Right lobe of liver (tissue), 6 donors: ENCODE measurements around the gene GRIN3A. TPM values are rescaled to one million over a fixed set of nuclear protein-coding genes. Genes with fewer than 3 reads are reported as not detected.
"Not testable (repeated sequence)": the region's sequence is repeated elsewhere in the genome, so short reads cannot be mapped to it uniquely, and the experiment has no call there.

Experiments used
- ATAC-seq, 4 donors: fragments of 200-7000 bp; cut with Tn5 transposase; one replicate each; pipeline ENCODE4 v1.9.1; 2020; ENCODE audit warnings: mild to moderate bottlenecking in 4 of 4, moderate library complexity in 4 of 4
- DNase-seq, 3 donors: peaks; one replicate each; pipeline ENCODE4 v3.0.0-alpha.2; 2020
- H3K27ac ChIP-seq, 3 donors: fragments of 200-600 bp; one replicate each; pipeline ENCODE4 v1.8.0; 2022
- H3K27me3 ChIP-seq, 2 donors: fragments of 200-600 bp; one replicate each; pipeline ENCODE4 v1.8.0; 2022
- H3K36me3 ChIP-seq, 4 donors: fragments of 200-600 bp; sonication (generic) in 1 of 4; one replicate each; pipeline versions ENCODE4 v1.5.1 to v1.8.0; 2017 to 2022; ENCODE audit warnings: control low read depth in 1 of 4
- H3K4me1 ChIP-seq, 4 donors: fragments of 200-600 bp; sonication (generic) in 1 of 4; one replicate each; pipeline versions ENCODE4 v1.5.1 to v1.8.0; 2017 to 2022; ENCODE audit warnings: control low read depth in 1 of 4
- H3K4me3 ChIP-seq, 3 donors: fragments of 200-600 bp; one replicate each; pipeline ENCODE4 v1.8.0; 2022
- H3K9me3 ChIP-seq, 4 donors: fragments of 200-600 bp; sonication (generic) in 1 of 4; one replicate each; pipeline versions ENCODE4 v1.5.1 to v1.8.0; 2017 to 2022; ENCODE audit warnings: control low read depth in 1 of 4
- POLR2A ChIP-seq: fragments of 450-650 bp; IDR thresholded peaks from one replicate; pipeline ENCODE4 v1.6.1; 2017; ENCODE audit warnings: antibody characterized with exemption, mild to moderate bottlenecking
- WGBS: methylation state at CpG from one replicate; pipeline ENCODE4 v1.1.6; 2018; ENCODE audit warnings: low coverage, low lambda C conversion rate; ENCODE audit not compliant: insufficient coverage; ENCODE audit errors: missing lambda C conversion rate; 5-methylcytosine and 5-hydroxymethylcytosine counted together
- intact Hi-C, 2 donors: fragments of 100-400 bp; cut with DNase I; formaldehyde crosslinking; loops; one replicate each; pipeline versions ENCODE4 v1.11.2 to v1.14.1; 2022
- total RNA-seq, 6 experiments: library from RNA; depleted of rRNA in 2 of 6; stranded (reverse); fragments of >200 nt in 2 of 6; fragmentation: NEBNext Ultra II Directional in 3 of 6; extraction: Animal tissue kit (Norgen Biotek cat#: 25700) in 3 of 6; gene quantifications; one replicate each; pipeline versions ENCODE4 v1.1.0 to v1.2.4, GENCODE V29; 2016 to 2023
- TF ChIP-seq, protein P1 (sequence below), 4 donors: fragments of 200-600 bp in 3 of 4; fragments of 450-650 bp in 1 of 4; IDR thresholded peaks; one replicate each; pipeline versions ENCODE4 v1.5.1 to v1.8.0; 2016 to 2022; ENCODE audit warnings: antibody characterized with exemption in 4 of 4, mild to moderate bottlenecking in 2 of 4
- donor health status: DM: no; HTN: yes; CAD: no.
- donor health status: DM: no; HTN: no; CAD: no.
- donor health status: DM: no; HTN: no; CAD: no.
- donor health status: DM: no; HTN: yes; CAD: no.
- donor health status: DM: no; HTN: yes; CAD: no.

GRIN3A gene
- total RNA-seq, 6 experiments from 2014 or later, result 0.05 to 0.44 (median 0.09) TPM; not detected in 1

DNA sequence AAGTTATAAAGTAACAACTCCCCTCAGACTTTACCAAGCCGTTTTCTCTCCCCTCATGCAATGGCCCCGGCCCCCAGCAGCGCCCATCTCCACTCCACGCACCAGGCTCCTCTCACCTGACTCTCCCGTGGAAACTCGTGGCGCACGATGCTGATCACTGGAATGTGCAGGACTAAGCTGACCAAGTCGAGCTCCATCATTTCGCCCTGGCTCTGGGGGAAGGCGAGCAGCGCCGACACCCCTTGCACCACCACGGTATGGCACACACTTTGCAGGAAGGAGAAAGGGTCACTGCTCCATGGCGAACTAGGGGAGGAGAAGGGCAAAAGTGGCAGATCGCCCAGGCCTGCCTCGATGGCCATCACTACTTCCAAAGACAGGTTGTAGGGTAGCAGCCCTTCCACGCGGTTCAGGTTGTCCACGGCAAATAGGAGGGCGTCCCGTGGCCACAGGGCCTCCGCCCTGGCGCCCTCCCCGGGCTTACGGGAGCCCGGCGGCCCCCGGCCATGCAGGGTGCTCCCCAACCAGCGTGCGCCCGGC, 1.2 kb downstream of the GRIN3A start:
- ATAC-seq (no peak), DNase-seq (peak in 1 of 3 donors; percentile 14)
- H3K27me3 ChIP-seq, result no peaks in the 10 kb centered on the region
- H3K9me3 ChIP-seq, result no peaks in the 10 kb centered on the region
- peak overlapping the region in 1 of 3 donors; percentile 61 for H3K4me3 ChIP-seq
- intact Hi-C loops, result no loop called here
- no peaks in the 10 kb centered on the region for H3K36me3 ChIP-seq
- no peak overlapping the region for H3K27ac ChIP-seq
- peaks cover 0 to 9% (median 4%) of the 10 kb centered on the region in 4 donors for H3K4me1 ChIP-seq
- TF ChIP-seq, protein P1, sequence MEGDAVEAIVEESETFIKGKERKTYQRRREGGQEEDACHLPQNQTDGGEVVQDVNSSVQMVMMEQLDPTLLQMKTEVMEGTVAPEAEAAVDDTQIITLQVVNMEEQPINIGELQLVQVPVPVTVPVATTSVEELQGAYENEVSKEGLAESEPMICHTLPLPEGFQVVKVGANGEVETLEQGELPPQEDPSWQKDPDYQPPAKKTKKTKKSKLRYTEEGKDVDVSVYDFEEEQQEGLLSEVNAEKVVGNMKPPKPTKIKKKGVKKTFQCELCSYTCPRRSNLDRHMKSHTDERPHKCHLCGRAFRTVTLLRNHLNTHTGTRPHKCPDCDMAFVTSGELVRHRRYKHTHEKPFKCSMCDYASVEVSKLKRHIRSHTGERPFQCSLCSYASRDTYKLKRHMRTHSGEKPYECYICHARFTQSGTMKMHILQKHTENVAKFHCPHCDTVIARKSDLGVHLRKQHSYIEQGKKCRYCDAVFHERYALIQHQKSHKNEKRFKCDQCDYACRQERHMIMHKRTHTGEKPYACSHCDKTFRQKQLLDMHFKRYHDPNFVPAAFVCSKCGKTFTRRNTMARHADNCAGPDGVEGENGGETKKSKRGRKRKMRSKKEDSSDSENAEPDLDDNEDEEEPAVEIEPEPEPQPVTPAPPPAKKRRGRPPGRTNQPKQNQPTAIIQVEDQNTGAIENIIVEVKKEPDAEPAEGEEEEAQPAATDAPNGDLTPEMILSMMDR (IDR thresholded peaks at IDR 0.05), result no peak
- no peak for TF ChIP-seq POLR2A
- WGBS, result 41% methylated on average over 12 of the region's 32 CpGs

DNA sequence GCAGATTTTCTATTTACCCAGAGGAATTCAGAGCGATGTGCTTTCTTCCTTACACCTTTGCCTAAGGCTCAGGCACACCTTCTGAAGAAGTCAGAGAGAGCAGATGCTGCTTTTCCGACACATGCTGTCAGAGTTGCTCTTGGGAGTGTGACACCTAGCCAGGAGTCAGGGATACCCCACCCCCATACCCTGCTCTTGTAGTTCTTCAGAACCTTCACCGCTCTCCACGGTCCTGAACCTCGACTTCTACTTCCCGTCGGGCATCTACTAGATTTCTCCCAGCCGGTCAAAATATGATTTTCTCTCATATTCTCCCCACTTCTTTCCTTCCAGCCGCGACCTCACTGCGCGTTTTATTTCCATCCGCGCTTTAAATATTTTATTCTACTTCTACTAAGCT, 1.7 kb downstream of the GRIN3A start:
- TF ChIP-seq POLR2A, result no peak
- TF ChIP-seq, protein P1 (IDR thresholded peaks at IDR 0.05), result no peak
- Histone ChIP-seq H3K4me3 (no peak overlapping the region), H3K27me3 (no peaks in the 10 kb centered on the region), H3K36me3 (no peaks in the 10 kb centered on the region), H3K9me3 (no peaks in the 10 kb centered on the region), H3K27ac (no peak overlapping the region), H3K4me1 (peaks cover 0 to 9% (median 4%) of the 10 kb centered on the region in 4 donors)
- intact Hi-C loops, result no loop called here
- ATAC-seq, result no peak
- no peak for DNase-seq
- 35% methylated on average over 14 of the region's 14 CpGs for WGBS

DNA sequence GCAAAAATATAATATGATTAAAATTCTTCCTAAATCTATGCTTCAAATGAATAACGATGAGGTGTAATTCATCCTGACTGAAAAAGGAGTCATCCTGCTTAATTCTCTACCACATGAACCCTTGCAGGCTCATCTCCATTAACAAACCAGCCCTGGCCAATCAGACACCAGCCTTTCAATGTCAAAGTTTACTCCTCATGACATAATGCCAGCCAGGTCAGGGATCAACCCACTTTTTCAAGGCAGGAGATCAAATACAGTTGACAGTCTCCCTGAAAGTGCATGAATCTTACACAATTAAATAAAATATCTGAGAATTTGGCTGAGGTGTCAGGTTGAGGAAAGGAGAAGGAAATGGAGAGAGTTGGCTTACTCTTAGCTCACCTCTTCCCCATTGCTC, 7.0 kb downstream of the GRIN3A start:
- no peaks in the 10 kb centered on the region for H3K4me1 ChIP-seq
- no peaks in the 10 kb centered on the region for H3K27me3 ChIP-seq
- intact Hi-C loops, result no loop called here
- H3K9me3 ChIP-seq, result no peaks in the 10 kb centered on the region
- 48% methylated on average over 1 of the region's 1 CpG for WGBS
- TF ChIP-seq POLR2A, result no peak
- TF ChIP-seq, protein P1 (IDR thresholded peaks at IDR 0.05), result no peak
- ATAC-seq (peak; percentile 28 to 79 (median 56)), DNase-seq (no peak)
- H3K36me3 ChIP-seq, result no peaks in the 10 kb centered on the region
- H3K27ac ChIP-seq, result no peak overlapping the region
- no peak overlapping the region for H3K4me3 ChIP-seq

DNA sequence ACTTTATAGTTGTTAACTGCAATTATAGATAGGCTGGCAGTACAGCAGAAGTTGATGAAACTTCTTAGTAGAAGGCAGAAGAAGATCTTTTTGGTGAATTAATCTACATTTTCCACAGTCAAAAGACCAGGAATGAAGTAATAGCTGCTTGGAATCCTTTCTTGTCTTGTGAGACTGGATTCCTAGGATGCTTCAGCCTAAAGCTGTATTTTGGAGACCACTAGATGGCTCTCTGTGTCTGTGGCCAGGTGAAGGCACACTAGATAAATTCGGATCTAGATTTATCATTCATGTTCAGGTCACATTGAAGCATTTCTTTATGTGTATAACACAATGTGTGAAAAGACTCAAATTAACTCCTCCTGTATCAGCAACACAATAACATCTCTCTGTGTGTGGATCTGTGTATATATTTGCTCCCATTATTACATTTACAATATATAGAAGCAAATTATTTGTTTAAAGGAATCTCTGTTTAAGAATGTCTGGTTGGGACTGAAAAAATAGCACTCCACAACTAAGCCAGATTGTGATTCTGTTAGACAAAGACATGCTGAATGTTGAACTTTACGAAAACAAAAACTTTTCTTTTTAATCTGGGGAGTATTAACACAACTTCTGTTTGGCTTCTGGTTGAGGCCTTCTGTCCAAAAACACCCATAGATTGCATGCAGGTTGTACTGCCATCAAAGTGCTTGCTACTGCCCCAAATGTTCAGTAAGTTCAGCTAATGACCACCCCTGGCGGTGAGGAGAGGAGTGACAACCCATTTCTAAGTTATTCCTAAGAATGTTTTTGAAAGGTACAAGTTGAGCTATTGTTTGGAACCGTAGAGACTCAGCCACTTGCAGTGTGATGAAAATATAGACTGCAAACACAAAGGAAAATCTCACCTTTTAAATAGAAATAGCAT, 10.6 kb downstream of the GRIN3A start:
- DNase-seq (no peak), ATAC-seq (peak; percentile 79 to 87 (median 82))
- Histone ChIP-seq H3K4me1 (no peaks in the 10 kb centered on the region), H3K27me3 (no peaks in the 10 kb centered on the region), H3K27ac (no peak overlapping the region), H3K36me3 (no peaks in the 10 kb centered on the region), H3K9me3 (no peaks in the 10 kb centered on the region), H3K4me3 (no peak overlapping the region)
- intact Hi-C loops, result loop anchor here in 1 of 2 donors (10.0 kb wide), 1 partner anchor 123 kb away; no protein-coding TSS in a partner anchor
- 46% methylated on average over 4 of the region's 4 CpGs for WGBS
- TF ChIP-seq POLR2A, result no peak
- TF ChIP-seq, protein P1 (IDR thresholded peaks at IDR 0.05), result peak; percentile 39 to 62 (median 56)

DNA sequence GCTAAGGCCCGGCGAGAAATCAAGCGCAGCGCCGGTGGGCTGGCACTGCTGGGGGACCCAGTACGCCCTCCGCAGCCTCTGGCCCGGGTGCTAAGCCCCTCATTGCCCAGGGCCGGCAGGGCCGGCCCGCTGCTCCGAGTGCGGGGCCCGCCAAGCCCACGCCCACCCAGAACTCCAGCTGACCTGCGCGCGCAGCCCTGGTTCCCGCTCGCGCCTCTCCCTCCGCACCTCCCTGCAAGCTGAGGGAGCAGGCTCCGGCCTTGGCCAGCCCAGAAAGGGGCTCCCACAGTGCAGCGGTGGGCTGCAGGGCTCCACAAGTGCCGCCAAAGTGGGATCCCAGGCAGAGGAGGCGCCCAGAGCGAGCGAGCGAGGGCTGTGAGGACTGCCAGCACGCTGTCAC, 14.2 kb downstream of the GRIN3A start:
- not testable (repeated sequence) for H3K4me3 ChIP-seq, H3K36me3 ChIP-seq, H3K4me1 ChIP-seq, H3K27ac ChIP-seq, H3K27me3 ChIP-seq, ATAC-seq, DNase-seq, H3K9me3 ChIP-seq
- WGBS, result 100% methylated on average over 1 of the region's 30 CpGs
- intact Hi-C loops, result loop anchor here in 1 of 2 donors (10.0 kb wide), 1 partner anchor 119 kb away; no protein-coding TSS in a partner anchor
